IMR-90 (cell line): ENCODE data around the gene CPNE4.

Source experiments
- CTCF ChIP-seq: conservative IDR thresholded peaks from 2 replicates; pipeline ENCODE4 v1.5.1; 2012; ENCODE audit warnings: mild to moderate bottlenecking, low read depth, low read length, improper control_type of control experiment
- MAFK ChIP-seq: IDR thresholded peaks from 2 replicates; pipeline ENCODE4 v1.6.1; 2012; ENCODE audit warnings: low read depth, low read length, improper control_type of control experiment
- POLR2A ChIP-seq: IDR thresholded peaks from 2 replicates; pipeline ENCODE4 v1.6.1; 2012; ENCODE audit warnings: mild to moderate bottlenecking, low read depth, low read length
- RAD21 ChIP-seq: IDR thresholded peaks from 2 replicates; pipeline ENCODE4 v1.6.1; 2012; ENCODE audit warnings: low read length, improper control_type of control experiment
- RCOR1 ChIP-seq: IDR thresholded peaks from 2 replicates; pipeline ENCODE4 v1.6.1; 2012; ENCODE audit warnings: mild to moderate bottlenecking, low read length, improper control_type of control experiment; ENCODE audit not compliant: insufficient replicate concordance
- USF2 ChIP-seq: fragments of 150-350 bp; IDR thresholded peaks from 2 replicates; pipeline ENCODE4 v1.6.1; 2017; ENCODE audit warnings: mild to moderate bottlenecking, antibody characterized with exemption, low read length, low read depth

GRCh38 chr3:132047209-132047608, 12.4 kb upstream of the CPNE4 start:
- TF ChIP-seq CTCF (no peak), POLR2A (no peak), USF2 (no peak), RCOR1 (no peak), MAFK (no peak), RAD21 (no peak)
